HEK293 (cell line): ENCODE data around the gene TMEM170B.

Source experiments
- OVOL3 ChIP-seq: fragments of 450-650 bp; formaldehyde crosslinking; IDR thresholded peaks from 2 replicates; pipeline ENCODE4 v1.5.1; 2016; ENCODE audit warnings: missing biosample characterization, missing genetic modification characterization
- PRDM10 ChIP-seq: fragments of 450-650 bp; formaldehyde crosslinking; IDR thresholded peaks from 2 replicates; pipeline ENCODE4 v1.5.1; 2016; ENCODE audit warnings: missing biosample characterization, missing genetic modification characterization
- ZFP3 ChIP-seq: fragments of 450-650 bp; formaldehyde crosslinking; IDR thresholded peaks from 2 replicates; pipeline ENCODE4 v1.5.1; 2016; ENCODE audit warnings: low read depth, missing biosample characterization, missing genetic modification characterization
- ZNF707 ChIP-seq: fragments of 450-650 bp; formaldehyde crosslinking; IDR thresholded peaks from 2 replicates; pipeline ENCODE4 v1.5.1; 2016; ENCODE audit warnings: missing biosample characterization, missing genetic modification characterization

- no peak for TF ChIP-seq OVOL3
- TF ChIP-seq ZNF707, result no peak
- no peak for TF ChIP-seq PRDM10 (tag by site-specific recombination)
- no peak for TF ChIP-seq ZFP3 (tag by site-specific recombination)
Observed at GRCh38 chr6:11515763-11516162, 21.8 kb upstream of the TMEM170B start.
